Stomach (tissue), 4 donors: ENCODE data around the gene ACR.

Source experiments
- CTCF ChIP-seq, 7 experiments: fragments of 450-650 bp in 4 of 7; fragments of 200-600 bp in 3 of 7; sonication (generic) in 3 of 7; IDR thresholded peaks; one replicate each; pipeline ENCODE4 v1.5.1; 2016 to 2019; ENCODE audit warnings: antibody characterized with exemption in 7 of 7, control low read depth in 2 of 7, mild to moderate bottlenecking in 1 of 7
- EP300 ChIP-seq: sonication (generic); formaldehyde crosslinking; IDR thresholded peaks from one replicate; pipeline ENCODE4 v1.6.1; 2017; ENCODE audit warnings: antibody characterized with exemption
- POLR2A ChIP-seq, 4 donors: fragments of 450-650 bp; IDR thresholded peaks; one replicate each; pipeline ENCODE4 v1.6.1; 2016; ENCODE audit warnings: antibody characterized with exemption in 4 of 4, control low read depth in 2 of 4, mild to moderate bottlenecking in 1 of 4, moderate library complexity in 1 of 4

- TF ChIP-seq CTCF (IDR thresholded peaks at IDR 0.05) (no peak), POLR2A (IDR thresholded peaks at IDR 0.05) (no peak), EP300 (no peak)
Observed at GRCh38 chr22:50719814-50720300, 18.1 kb upstream of the ACR start.
